HCEC 1CT (cell line): Measurements from ENCODE around the gene ITGAD.
A peak's percentile ranks its signal among the peaks of the same experiment; 100 is the strongest.

Source experiments
- DNase-seq: peaks from one replicate; pipeline ENCODE4 v3.0.0-alpha.2; 2017

Gene ITGAD

GRCh38 chr16:31365131-31365865 lies 27.8 kb upstream of the ITGAD start:
- DNase-seq: no peak

GRCh38 chr16:31367853-31368252 lies 25.3 kb upstream of the ITGAD start:
- no peak for DNase-seq

- DNase-seq: no peak
Observed at GRCh38 chr16:31371008-31371407, 22.1 kb upstream of the ITGAD start.

- no peak for DNase-seq
Observed at GRCh38 chr16:31371619-31372484, 21.3 kb upstream of the ITGAD start.

- no peak for DNase-seq
Observed at GRCh38 chr16:31373235-31373634, 19.9 kb upstream of the ITGAD start.

GRCh38 chr16:31375231-31375630 lies 17.9 kb upstream of the ITGAD start:
- no peak for DNase-seq

- DNase-seq: no peak
Observed at GRCh38 chr16:31376705-31377104, 16.4 kb upstream of the ITGAD start.

GRCh38 chr16:31377210-31377903 lies 15.8 kb upstream of the ITGAD start:
- DNase-seq: no peak

GRCh38 chr16:31380201-31380600 lies 12.9 kb upstream of the ITGAD start:
- DNase-seq: no peak

GRCh38 chr16:31382485-31383161 lies 10.5 kb upstream of the ITGAD start:
- DNase-seq: peak; percentile 54

- DNase-seq: no peak
Observed at GRCh38 chr16:31385680-31386079, 7.5 kb upstream of the ITGAD start.

GRCh38 chr16:31386157-31386984 lies 6.8 kb upstream of the ITGAD start:
- peak; percentile 55 for DNase-seq

GRCh38 chr16:31388535-31388934 lies 4.6 kb upstream of the ITGAD start:
- DNase-seq: no peak

- DNase-seq: no peak
Observed at GRCh38 chr16:31390504-31391041, 2.6 kb upstream of the ITGAD start.

GRCh38 chr16:31395647-31396046 lies 2.5 kb downstream of the ITGAD start:
- DNase-seq: no peak

GRCh38 chr16:31397096-31397660 lies 4.0 kb downstream of the ITGAD start:
- DNase-seq: no peak

- DNase-seq: no peak
Observed at GRCh38 chr16:31397701-31398100, 4.6 kb downstream of the ITGAD start.

GRCh38 chr16:31400191-31400590 lies 7.1 kb downstream of the ITGAD start:
- no peak for DNase-seq

- no peak for DNase-seq
Observed at GRCh38 chr16:31401436-31401835, 8.3 kb downstream of the ITGAD start.

GRCh38 chr16:31402687-31403086 lies 9.6 kb downstream of the ITGAD start:
- DNase-seq: peak; percentile 11

GRCh38 chr16:31403590-31404352 lies 10.6 kb downstream of the ITGAD start:
- no peak for DNase-seq
